ENCODE results near the gene BHLHA9.
A peak's percentile ranks its signal among the peaks of the same experiment; 100 is the strongest.
"Not testable (repeated sequence)": the region's sequence is repeated elsewhere in the genome, so short reads cannot be mapped to it uniquely, and the experiment has no call there.

BHLHA9 gene

GRCh38 chr17:1270210-1271029 is at the start of gene BHLHA9:
Gene BHLHA9 (plus strand): TSS chr17:1270444. CDS start chr17:1270564, 120 bp downstream.
- no peak for DNase-seq (ENCODE audit: low read depth)

DNA sequence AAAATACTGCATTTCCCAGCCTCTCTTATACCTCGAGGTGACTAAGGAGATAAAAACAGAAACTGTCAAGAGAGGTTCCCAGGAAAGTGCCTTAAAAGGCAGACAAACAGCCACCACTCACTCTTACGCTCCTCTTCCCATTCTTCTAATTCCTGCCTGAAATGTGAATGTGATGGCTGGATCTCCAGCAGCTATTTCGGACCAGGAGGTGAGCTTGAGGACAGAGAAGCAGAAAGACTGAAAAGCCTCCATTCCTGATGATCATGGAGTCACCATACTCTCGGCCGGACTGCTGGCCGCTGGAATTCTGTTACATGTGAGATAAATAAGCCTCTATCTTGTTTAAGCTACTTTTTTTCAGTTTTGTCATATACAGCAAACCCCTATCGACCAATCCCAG is 49.0 kb upstream of the BHLHA9 start:
- DNase-seq (ENCODE audit: low read depth), result no peak

DNA sequence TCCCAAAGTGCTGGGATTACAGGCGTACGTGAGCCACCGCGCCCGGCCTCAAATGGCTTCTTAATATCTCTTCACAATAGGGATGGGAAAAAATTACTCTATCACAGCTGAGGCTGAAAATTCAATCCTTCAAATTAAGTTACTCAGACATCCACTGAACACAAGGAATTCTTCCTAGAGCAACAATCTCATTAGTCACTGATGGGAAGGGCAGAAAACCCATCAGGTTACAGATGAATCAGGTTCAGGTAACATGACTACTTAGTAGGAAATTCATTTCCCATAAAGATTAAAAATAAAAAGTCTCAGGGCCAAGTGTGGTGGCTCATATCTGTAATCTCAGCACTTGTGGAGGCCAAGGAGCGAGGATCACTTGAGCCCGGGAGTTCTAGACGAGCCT is 47.9 kb upstream of the BHLHA9 start:
- no peak for DNase-seq (ENCODE audit: low read depth)

- DNase-seq (ENCODE audit: low read depth), result no peak
These were observed 46.6 kb upstream of the BHLHA9 start for GRCh38 chr17:1223662-1224061.

DNA sequence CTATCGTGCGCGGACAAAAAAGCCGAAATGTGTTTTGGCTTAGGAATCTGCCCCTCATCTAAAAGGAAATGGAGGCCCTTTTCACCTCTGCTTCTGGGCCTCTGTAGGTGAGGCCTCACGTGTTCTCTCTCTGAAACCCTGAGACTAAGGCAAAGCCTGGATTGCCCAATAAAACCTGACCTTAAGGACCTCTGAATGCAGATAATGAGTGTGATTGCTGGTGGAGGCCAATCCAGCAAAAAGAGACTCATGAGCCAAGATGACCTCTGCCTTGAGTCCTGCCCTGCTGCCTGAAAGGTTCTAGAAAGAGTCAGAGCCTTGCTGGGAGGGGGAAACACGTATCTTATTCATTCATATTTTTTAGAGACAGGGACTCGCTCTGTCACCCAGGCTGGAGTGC is 45.9 kb upstream of the BHLHA9 start:
- no peak for DNase-seq (ENCODE audit: low read depth)

DNA sequence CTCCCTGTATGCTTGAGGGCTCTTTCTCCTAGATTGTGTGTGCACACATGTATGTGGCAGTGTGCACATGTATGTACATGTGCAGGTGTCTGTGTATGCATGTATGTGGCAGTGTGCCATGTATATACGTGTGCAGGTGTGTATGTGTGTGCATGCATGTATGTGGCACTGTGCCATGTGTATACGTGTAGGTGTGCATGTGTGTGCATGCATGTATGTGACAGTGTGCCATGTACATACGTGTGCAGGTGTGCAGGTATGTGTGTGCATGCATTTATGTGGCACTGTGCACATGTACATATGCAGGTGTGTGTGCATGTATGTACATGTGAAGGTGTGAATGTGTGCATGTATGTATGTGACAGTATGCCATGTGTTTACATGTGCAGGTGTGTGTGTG is 43.9 kb upstream of the BHLHA9 start:
- DNase-seq (ENCODE audit: low read depth), result no peak

GRCh38 chr17:1227365-1227764 is 42.9 kb upstream of the BHLHA9 start:
- no peak for DNase-seq (ENCODE audit: low read depth)

DNA sequence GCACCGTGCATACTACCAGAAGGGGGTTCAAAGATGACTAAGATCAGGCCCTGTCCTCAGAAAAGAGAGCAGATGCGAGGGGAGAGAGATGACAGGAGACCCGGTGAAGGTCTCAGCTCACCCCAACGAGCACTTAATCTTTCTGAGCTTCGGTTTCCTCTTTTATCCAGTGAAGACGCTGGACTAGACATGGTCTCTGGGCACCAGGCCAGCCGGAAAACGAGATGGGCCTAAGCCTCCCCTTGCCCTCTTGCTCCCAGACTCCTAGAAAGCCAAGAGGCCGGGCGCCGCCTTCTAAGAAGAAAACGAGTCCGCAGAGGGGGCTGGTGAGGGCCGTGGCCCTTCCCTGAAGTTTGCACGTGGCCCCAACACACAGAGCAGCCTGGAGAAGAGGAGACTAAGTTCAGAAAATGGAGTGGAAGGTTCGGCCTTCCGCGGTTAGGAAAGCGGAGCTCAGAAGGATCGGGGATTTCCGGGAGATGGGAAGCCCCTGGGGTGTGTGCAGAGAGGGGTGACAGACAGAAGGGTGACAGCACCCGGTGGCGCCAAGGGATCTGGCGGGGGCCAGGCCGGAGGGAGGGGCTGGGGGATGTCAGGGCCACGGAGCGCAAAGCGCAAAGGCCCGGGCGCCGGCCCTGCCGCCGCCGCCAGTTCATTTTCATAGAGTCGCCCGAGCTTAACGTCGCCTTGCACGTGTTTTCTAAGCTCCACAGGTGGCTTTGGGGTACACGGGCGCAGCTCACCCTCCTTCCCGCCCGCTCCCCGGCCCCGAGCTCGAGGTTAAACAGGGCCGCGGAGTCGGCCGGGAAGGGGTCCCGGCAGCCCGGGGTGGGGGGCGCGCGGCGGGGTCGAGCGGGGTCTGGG is 42.1 kb upstream of the BHLHA9 start:
- DNase-seq (ENCODE audit: low read depth), result no peak

- no peak for DNase-seq (ENCODE audit: low read depth)
These were observed 41.4 kb upstream of the BHLHA9 start for GRCh38 chr17:1228781-1229348.

DNA sequence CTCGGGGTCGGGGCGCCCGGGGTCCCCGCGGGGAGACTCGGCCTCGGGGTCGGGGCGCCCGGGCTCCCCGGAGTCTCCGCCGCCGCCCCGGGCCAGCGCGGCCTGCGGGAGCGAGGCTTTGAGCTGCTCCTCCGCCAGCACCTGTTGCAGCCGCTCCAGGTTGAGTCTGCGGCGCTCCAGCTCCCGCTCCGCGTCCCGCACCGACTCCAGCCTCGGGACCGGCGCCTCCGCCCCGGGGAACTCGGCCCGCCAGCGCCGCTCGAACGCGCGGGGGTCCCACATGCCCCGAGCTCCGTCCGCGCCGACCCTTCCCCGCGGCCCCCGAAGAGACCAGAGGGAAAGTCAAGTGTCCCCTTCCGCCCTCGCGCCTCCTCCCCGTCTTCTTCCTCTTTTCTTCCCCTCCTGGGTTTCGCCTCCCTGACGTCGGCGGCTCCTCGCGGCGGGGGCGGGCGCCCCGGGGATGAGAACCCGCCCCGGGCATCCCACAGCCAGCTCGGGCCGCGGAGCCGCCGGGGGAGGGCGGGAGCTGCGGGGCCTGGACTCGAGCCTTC is 40.8 kb upstream of the BHLHA9 start:
- peak; percentile 19 for DNase-seq (ENCODE audit: low read depth)

GRCh38 chr17:1229900-1230501 is 40.2 kb upstream of the BHLHA9 start:
- no peak for DNase-seq (ENCODE audit: low read depth)

- no peak for DNase-seq (ENCODE audit: low read depth)
These were observed 38.8 kb upstream of the BHLHA9 start for GRCh38 chr17:1231456-1231855.

- no peak for DNase-seq (ENCODE audit: low read depth)
These were observed 37.9 kb upstream of the BHLHA9 start for GRCh38 chr17:1232331-1232730.

DNA sequence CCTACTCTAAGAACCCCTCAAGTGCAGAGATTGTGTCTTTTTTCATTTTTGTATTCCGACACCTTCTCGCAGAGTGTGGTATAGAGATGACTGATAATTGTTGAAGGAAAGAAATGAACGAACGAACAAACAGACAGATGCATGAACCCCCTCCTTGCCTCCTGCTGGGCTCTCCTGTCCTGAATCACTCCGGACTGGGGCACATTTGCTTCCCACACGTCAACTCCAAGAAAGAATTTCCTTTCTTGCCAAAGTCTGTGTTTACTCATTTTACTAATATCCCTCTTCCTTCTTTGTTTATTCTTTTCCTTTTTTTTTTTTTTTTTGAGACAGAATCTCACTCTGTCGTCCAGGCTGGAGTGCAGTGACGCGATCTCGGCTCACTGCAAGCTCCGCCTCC is 37.5 kb upstream of the BHLHA9 start:
- DNase-seq (ENCODE audit: low read depth), result no peak

- DNase-seq (ENCODE audit: low read depth), result no peak
These were observed 35.8 kb upstream of the BHLHA9 start for GRCh38 chr17:1234455-1234854.

GRCh38 chr17:1237471-1237870 is 32.8 kb upstream of the BHLHA9 start:
- DNase-seq (ENCODE audit: low read depth), result no peak

GRCh38 chr17:1239210-1239609 is 31.0 kb upstream of the BHLHA9 start:
- no peak for DNase-seq (ENCODE audit: low read depth)

DNA sequence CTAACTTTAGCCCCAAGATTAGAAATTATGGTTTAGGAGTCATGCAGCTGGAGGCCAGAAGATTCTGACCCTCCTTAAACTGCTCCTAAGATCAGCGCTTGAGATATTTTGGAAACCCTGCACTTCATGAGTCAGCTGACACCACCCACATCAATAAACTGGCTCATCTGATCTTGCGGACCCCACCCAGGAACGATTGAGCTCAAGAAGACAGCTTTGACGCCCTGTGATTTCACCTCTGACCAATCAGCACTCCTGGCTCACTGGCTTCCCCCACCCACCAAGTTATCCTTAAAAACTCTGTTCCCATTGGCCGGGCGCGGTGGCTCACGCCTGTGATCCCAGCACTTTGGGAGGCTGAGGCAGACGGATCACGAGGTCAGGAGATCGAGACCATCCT is 29.8 kb upstream of the BHLHA9 start:
- not testable (repeated sequence) for DNase-seq (ENCODE audit: low read depth)

GRCh38 chr17:1241929-1242328 is 28.3 kb upstream of the BHLHA9 start:
- no peak for DNase-seq (ENCODE audit: low read depth)

- no peak for DNase-seq (ENCODE audit: low read depth)
These were observed 25.6 kb upstream of the BHLHA9 start for GRCh38 chr17:1244606-1245012.

GRCh38 chr17:1251866-1252608 is 18.2 kb upstream of the BHLHA9 start:
- no peak for DNase-seq (ENCODE audit: low read depth)

Measured in activated T-cell treated with anti-CD3 and anti-CD28 coated beads for 48 hours (primary cell).